ENCODE data around the gene TMEM258. TPM values are rescaled to one million over a fixed set of nuclear protein-coding genes. Genes with fewer than 3 reads are reported as not detected.

TMEM258 gene
- total and polyA plus RNA-seq, 10 of the 15 experiments (the other 5 are each of a cell fraction or from before 2014, with no cell fraction given): 160 to 840 (median 326) TPM

- peak; percentile 52; the same call in 1 of the 2 replicates for TF ChIP-seq IRF3 (IDR thresholded peaks at IDR 0.05)
- TF ChIP-seq ASH2L (IDR thresholded peaks at IDR 0.05; ENCODE audit: borderline replicate concordance, low read depth): no peak
- TF ChIP-seq LARP7 (IDR thresholded peaks at IDR 0.05): peak; percentile 16; the same call in 1 of the 2 replicates
- TF ChIP-seq MYB (IDR thresholded peaks at IDR 0.05; ENCODE audit: borderline replicate concordance, low read depth, low read length): no peak
- no peak for TF ChIP-seq MYC (IDR thresholded peaks at IDR 0.05; ENCODE audit: insufficient read depth, insufficient read length, insufficient replicate concordance, low read length, severe bottlenecking)
- peak; percentile 89 for TF ChIP-seq CREM (IDR thresholded peaks at IDR 0.05; ENCODE audit: low read depth)
- peak; percentile 23 for TF ChIP-seq MEF2B (IDR thresholded peaks at IDR 0.05; ENCODE audit: partially characterized antibody, poor library complexity, severe bottlenecking)
- TF ChIP-seq RAD21 (IDR thresholded peaks at IDR 0.05; ENCODE audit: insufficient read depth, low read depth, low read length): no peak
- no peak for TF ChIP-seq YBX1 (IDR thresholded peaks at IDR 0.05)
- no peak for TF ChIP-seq RFX5 (IDR thresholded peaks at IDR 0.05; ENCODE audit: low read depth, low read length)
- no peak for TF ChIP-seq BCLAF1 (IDR thresholded peaks at IDR 0.05)
- TF ChIP-seq, protein P1, sequence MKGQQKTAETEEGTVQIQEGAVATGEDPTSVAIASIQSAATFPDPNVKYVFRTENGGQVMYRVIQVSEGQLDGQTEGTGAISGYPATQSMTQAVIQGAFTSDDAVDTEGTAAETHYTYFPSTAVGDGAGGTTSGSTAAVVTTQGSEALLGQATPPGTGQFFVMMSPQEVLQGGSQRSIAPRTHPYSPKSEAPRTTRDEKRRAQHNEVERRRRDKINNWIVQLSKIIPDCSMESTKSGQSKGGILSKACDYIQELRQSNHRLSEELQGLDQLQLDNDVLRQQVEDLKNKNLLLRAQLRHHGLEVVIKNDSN (IDR thresholded peaks at IDR 0.05; ENCODE audit: borderline replicate concordance, extremely low read length, insufficient read depth, low read depth, low read length): peak; percentile 99
- no peak for TF ChIP-seq ZBED1 (IDR thresholded peaks at IDR 0.05; ENCODE audit: borderline replicate concordance)
- no peak for TF ChIP-seq RBBP5 (conservative IDR thresholded peaks at IDR 0.05)
- no peak for TF ChIP-seq IKZF2 (IDR thresholded peaks at IDR 0.05)
- peak; percentile 69 for TF ChIP-seq SIX5 (IDR thresholded peaks at IDR 0.05; ENCODE audit: low read depth, low read length, severe bottlenecking)
- TF ChIP-seq SUZ12 (IDR thresholded peaks at IDR 0.05; ENCODE audit: unreplicated experiment): no peak
- TF ChIP-seq ZBTB33 (IDR thresholded peaks at IDR 0.05): no peak
- no peak for TF ChIP-seq ZNF384 (IDR thresholded peaks at IDR 0.05; ENCODE audit: borderline replicate concordance, low read depth, low read length)
- TF ChIP-seq ZZZ3 (IDR thresholded peaks at IDR 0.05; ENCODE audit: control insufficient read depth, insufficient read length, low read depth): no peak
These were observed at the start of gene TMEM258, which contains the start of gene FEN1 (continued) for GRCh38 chr11:61792310-61793082.

Data from GM12878 (cell line).